ENCODE measurements around the gene ACSF3.

Gene ACSF3

DNA sequence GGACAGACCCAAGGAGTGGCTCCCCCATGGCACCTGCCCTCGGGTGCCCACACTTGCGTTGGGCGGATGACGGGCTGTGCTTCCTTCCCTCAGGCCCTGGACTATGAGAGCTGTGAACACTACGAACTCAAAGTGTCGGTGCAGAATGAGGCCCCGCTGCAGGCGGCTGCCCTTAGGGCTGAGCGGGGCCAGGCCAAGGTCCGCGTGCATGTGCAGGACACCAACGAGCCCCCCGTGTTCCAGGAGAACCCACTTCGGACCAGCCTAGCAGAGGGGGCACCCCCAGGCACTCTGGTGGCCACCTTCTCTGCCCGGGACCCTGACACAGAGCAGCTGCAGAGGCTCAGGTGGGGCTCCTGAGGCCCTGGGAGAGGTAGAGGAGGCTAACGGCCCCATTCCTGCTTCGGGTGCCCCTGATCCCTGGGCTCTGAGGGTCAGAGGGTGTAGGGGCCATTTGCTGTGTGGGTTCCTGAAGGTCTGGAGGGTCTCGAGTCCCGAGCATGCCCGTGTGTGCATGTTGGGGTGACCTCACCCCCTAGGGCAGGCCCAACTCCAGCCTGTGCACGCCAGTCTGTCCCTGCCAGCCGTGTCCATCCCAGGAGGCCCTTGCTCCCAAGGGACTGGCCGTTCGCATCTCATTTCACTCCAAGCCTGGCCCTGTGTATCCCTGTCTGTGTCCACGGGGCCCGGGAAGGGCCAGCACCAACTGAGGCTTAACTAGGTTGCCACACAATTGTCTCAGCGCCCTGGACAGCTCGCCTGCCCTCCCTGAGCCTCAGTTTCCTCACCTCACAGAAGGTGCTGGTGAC, 96.7 kb downstream of the ACSF3 start:
- DNase-seq (ENCODE audit: low read depth in 3 of 3), result no peak

- DNase-seq (ENCODE audit: low read depth in 3 of 3), result no peak
Measured at GRCh38 chr16:89191033-89191900, 97.6 kb downstream of the ACSF3 start.

DNA sequence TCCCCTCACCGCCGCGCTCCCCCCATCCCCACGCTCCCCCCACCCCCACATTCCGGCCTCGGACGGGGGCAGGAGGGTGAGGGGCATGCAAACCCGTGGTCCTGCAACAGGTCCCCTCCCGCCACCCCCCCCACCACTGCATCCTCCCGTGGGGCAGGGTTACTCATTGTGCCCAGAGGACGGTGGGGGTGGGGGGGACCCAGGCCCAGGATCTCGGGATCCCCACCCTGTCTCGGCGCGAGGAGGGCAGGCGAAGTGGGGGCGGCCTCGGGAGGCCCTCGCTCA, 98.2 kb downstream of the ACSF3 start:
- DNase-seq (ENCODE audit: low read depth in 3 of 3), result no peak

- peak in 2 of 3 donors; percentile 76 to 94 for DNase-seq (ENCODE audit: low read depth in 3 of 3)
Measured at GRCh38 chr16:89192186-89192955, 98.7 kb downstream of the ACSF3 start.

- DNase-seq (ENCODE audit: low read depth in 3 of 3), result peak in 2 of 3 donors; percentile 36 to 63
Measured at GRCh38 chr16:89192956-89193575, 99.4 kb downstream of the ACSF3 start.

DNA sequence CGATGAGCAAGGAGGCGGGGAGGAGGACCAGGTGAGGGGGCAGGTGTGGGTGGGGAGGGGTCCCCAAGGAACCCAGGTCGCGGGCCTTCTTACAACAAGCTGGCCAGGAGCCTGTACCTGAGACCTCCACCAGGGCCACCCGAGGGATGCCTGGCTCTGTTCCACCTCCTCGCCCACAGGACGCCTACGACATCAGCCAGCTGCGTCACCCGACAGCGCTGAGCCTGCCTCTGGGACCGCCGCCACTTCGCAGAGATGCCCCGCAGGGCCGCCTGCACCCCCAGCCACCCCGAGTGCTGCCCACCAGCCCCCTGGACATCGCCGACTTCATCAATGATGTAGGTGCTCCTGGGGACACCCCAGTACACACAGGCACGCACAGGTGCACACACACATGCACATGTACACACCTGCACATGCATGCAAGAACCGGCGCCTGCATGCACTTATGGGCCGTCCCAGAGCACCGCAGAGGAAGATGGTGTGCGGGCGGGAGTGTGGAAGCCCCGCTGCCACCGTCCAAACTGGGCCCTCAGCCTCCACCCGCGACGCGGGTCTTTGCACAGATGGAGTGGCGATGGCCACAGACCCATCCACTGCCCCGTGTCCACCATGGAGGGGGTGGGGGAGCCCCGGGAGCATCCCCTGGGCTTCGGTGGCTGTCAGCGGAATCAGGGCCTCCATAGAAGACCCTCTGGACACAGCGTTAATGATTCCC, 100.1 kb downstream of the ACSF3 start:
- no peak for DNase-seq (ENCODE audit: low read depth in 3 of 3)

DNA sequence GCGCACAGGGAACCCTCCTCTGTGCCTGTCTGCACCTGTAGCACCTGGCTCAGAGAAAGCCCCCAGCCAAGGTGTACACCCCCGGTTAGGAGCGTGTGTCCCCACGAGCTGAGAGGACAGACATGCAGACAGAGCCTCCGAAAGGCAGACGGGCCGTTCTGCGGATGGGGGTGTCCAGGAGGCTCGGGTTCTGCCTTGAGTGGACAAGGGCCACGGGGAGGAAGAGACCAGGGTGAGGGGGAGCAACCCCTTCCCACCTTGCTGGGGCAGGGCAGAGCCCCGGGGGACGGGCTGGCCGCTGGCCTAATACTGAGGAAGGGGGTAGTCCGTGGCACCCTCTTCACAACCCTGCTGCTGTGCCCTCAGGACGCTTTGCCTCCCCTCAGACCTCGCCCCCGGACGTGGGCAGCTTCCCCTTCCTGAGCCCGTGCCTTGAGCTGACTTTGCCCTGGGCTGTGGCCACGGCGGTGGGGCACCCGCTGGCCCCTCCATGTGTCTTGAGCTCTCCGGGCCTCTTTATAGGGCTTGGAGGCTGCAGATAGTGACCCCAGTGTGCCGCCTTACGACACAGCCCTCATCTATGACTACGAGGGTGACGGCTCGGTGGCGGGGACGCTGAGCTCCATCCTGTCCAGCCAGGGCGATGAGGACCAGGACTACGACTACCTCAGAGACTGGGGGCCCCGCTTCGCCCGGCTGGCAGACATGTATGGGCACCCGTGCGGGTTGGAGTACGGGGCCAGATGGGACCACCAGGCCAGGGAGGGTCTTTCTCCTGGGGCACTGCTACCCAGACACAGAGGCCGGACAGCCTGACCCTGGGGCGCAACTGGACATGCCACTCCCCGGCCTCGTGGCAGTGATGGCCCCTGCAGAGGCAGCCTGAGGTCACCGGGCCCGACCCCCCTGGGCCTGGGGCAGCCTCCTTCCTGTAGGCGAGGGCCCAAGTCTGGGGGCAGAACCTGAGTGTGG, 101.0 kb downstream of the ACSF3 start:
- no peak for DNase-seq (ENCODE audit: low read depth in 3 of 3)

- no peak for DNase-seq (ENCODE audit: low read depth in 3 of 3)
Measured at GRCh38 chr16:89195521-89196171, 102.0 kb downstream of the ACSF3 start.

GRCh38 chr16:89197033-89197632, 103.5 kb downstream of the ACSF3 start:
- no peak for DNase-seq (ENCODE audit: low read depth in 3 of 3)

GRCh38 chr16:89197633-89198416, 104.2 kb downstream of the ACSF3 start:
- no peak for DNase-seq (ENCODE audit: low read depth in 3 of 3)

GRCh38 chr16:89198417-89199240, 105.0 kb downstream of the ACSF3 start:
- no peak for DNase-seq (ENCODE audit: low read depth in 3 of 3)

DNA sequence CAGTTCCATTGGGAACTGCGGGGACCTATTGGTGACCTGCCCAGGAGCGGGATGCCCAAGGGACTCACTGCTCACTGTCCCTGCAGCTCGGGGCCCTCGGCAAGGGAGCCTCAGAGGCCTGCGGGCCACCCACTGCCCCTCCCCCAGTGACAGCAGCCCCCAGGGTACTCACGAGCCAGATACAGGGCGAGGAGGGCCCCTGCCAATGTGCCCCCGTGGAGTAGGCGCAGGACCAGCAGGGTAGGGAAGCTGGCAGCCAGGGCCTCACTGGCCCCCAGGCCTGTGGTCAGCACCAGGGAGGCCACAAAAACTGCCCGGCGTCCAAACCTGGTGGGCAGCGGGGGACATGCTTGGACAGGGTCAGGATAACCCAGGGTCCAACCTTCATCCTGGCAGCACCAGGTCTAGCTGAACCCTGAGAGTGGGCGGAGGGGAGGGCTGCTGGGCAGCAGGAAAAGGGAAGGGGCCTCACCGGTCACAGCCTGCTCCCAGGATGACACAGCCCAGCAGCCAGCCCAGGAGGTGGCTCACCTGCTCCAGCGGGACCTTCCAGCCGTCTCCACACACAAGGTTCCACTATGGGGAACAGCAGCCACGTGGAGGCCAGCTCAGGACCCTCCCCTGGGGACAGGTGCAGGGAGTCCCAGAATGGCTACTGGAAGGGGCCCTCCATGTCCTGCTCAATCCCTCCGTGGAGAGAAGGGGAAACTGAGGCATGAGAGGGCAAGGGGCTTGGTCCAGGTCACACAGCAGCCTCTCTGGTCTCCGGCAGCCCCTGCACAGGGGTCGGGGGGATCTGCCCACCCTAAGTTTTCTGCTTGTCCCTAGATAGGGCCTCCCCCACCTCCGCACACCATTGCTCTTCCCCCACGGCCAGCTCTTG, 105.8 kb downstream of the ACSF3 start:
- DNase-seq (ENCODE audit: low read depth in 3 of 3), result no peak

DNA sequence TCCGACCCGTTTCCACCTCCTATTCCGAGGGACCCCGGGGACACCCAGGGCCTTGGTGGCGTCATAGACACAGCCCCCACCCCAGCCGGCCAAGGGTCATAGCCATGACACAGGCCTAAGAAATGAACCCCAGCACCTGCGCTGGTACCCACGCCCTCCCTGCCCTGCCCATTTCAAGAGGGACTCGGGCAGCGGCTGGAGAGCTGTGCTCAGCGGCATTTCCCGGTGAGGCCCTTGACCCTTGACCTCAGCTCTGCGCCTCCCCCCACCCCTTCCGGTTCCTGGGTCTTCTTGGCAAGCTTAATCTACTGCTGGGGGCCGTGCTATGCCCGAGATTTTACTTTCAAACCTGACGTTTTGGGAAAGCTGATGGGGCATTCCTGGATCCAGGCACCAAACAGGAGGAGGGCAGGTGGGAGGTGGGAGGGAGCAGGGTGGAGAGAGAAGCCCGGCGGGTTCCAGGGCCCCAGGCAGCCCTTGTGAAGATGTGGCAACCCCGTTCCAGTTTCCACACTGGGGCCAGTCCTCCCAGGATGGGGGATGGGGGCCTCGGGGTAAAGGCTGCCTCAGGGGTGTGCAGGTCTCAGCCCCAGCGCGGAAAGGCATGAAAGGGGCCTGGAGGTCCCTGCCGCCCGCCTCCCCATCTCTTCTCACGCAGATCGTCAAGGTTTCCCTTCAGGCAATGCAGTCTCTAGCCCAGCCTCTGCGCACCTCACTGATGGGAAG, 106.6 kb downstream of the ACSF3 start, which contains the start of gene SLC22A31:
SLC22A31 (minus strand) TSS at position 414 of the 726 bp plus-strand sequence; CDS start at position 378, 36 bp downstream.
- no peak for DNase-seq (ENCODE audit: low read depth in 3 of 3)

- no peak for DNase-seq (ENCODE audit: low read depth in 3 of 3)
Measured at GRCh38 chr16:89200850-89201411, 107.3 kb downstream of the ACSF3 start.
